GM19397 (cell line): ENCODE measurements around the gene OGT.
"Not testable (repeated sequence)": the region's sequence is repeated elsewhere in the genome, so short reads cannot be mapped to it uniquely, and the experiment has no call there.

ENCODE experiments used
- ATAC-seq: cut with Tn5 transposase; IDR thresholded peaks from one replicate; pipeline ENCODE4 v1.9.1; 2021; ENCODE audit warnings: mild to moderate bottlenecking, moderate library complexity; ENCODE audit not compliant: unreplicated experiment

OGT gene

DNA sequence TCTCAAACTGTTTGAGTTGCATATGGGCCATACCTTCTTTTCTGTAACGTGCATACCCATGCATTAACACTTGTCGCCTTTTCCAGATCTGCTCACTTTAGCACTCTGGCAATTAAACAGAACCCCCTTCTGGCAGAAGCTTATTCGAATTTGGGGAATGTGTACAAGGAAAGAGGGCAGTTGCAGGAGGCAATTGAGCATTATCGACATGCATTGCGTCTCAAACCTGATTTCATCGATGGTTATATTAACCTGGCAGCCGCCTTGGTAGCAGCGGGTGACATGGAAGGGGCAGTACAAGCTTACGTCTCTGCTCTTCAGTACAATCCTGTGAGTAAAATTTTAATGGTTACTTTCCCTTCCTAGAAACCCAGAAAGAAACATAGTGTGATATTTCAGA lies 4.8 kb downstream of the OGT start:
- ATAC-seq, result no peak

- peak; percentile 20 for ATAC-seq
Measured at GRCh38 chrX:71540801-71541200, 7.9 kb downstream of the OGT start.

DNA sequence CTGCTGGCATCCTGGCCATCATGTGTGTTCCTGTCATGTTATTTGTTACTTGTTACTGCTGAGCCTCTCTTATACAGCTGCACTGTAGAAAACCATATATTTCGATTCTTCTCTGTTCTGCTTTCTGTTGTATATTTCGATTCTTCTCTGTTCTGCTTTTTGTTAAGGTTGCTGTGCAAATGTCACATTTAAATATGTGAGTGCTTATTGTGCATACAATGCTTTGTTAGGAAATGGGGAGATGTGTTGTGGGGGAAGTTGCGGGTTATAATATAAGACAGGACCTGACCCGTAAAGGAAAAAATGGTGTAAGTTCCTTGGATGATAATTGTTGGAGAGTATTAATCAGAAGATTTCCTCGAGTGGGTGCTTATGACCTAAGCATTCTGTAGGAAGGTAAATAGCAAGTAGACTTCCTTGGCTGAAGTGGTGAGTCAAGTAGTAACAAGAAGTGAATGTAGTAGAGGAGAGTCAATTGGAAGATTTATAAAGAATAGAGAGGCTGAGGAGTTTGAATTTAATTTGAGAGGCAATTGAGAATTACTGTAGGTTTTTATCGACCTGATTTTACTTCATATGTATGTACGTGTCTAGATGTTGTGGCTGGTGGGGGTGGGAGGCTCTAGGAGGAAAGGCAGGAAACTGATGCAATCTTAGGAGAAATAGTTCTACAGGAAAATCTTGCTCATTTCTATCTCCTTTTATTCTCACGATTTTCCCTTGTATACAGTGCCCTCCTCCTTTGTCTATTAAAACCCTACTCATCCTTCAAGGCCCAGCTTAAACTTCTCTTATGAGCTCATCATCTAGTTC lies 8.5 kb downstream of the OGT start:
- ATAC-seq, result peak; percentile 75

DNA sequence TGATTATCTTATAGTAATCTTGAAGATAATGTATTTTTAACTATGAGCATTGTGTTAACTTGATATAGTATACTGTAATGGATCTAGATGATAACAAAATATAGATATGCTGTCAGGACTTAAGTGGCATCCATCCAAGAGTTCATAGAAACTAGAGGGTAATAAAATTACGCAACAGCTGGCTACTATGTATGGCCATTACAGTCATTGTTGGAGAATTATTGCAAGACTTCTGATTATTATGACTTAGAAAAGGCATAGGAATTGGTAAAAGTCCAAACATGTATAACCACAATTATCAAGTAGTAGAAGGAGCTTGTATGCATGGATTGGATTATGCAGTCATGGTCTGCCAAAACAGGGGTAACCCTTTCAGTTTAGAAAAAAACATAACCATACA lies 9.5 kb downstream of the OGT start:
- ATAC-seq, result no peak

DNA sequence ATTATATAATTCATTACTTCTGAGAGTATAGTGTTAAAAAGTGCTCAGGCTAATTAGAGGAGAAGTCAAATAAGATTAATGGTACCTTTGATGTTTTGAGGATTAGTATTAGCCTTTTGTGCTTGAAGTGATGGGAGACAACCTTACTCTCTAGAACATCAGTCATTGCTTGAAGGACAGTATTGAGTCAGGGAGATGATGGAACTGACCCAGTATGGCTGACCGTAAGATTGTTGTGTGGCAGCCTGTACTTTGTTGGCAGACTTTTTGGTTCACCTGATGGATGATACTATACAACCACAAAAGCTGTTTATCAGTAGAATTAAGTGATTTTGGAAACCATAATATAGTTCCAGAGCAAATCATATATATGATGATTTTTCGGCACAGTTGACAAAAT lies 9.9 kb downstream of the OGT start:
- no peak for ATAC-seq

GRCh38 chrX:71543316-71543715 lies 10.4 kb downstream of the OGT start:
- ATAC-seq, result no peak

GRCh38 chrX:71545364-71545763 lies 12.5 kb downstream of the OGT start:
- no peak for ATAC-seq

- no peak for ATAC-seq
Measured at GRCh38 chrX:71546879-71547278, 14.0 kb downstream of the OGT start.

GRCh38 chrX:71547339-71547738 lies 14.4 kb downstream of the OGT start:
- ATAC-seq, result no peak

DNA sequence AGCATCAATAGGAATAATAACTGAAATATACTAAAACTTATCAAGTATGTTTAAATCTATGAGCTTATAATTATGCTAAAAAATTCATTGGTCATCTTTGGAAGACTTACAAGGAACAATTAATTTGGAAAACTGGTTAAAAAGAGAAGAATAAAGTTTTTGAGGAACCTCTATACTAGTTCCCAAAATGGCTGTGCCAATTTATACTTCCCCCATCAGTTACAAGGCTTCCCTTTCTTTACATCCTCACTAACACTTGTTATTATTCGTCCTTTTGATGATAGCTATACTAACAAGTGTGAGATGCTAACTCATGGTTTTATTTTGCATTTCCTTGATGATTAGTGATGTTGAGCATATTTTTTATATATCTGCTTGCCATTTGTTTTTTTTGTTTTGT lies 17.1 kb downstream of the OGT start:
- no peak for ATAC-seq

GRCh38 chrX:71550578-71550977 lies 17.7 kb downstream of the OGT start:
- ATAC-seq, result no peak

GRCh38 chrX:71556036-71556435 lies 23.1 kb downstream of the OGT start:
- ATAC-seq, result no peak

DNA sequence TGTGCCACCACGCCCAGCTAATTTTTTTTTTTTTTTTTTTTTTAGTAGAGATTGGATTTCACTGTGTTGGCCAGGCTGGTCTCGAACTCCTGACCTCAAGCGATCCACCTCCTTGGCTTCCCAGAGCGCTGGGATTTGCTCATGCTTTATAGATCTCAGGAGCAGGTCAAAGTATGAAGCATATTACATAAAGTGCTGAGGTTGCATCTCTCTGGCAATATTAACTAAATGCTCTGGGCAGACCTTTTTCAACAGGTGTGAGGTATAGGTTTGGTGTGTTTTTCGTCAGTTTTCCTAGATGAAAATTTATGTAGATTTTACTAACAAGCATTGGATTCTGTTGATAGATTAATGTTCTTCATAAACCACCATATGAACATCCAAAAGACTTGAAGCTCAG lies 26.0 kb downstream of the OGT start:
- no peak for ATAC-seq

DNA sequence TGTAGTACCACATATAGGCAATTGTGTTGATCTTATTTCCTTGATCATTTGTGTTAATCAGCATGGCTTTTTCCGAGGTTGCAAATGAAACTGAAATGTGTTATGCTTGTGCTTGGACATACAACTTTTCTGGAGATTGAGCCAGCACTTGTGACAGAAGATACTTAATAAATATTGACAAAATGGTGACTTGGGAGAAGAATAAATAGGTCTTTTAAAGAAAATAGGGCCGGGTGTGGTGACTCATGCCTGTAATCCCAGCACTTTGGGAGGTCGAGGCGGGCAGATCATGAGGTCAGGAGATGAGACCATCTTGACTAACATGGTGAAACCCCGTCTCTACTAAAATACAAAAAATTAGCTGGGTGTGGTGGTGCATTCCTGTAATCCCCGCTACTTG lies 26.9 kb downstream of the OGT start:
- ATAC-seq, result not testable (repeated sequence)

DNA sequence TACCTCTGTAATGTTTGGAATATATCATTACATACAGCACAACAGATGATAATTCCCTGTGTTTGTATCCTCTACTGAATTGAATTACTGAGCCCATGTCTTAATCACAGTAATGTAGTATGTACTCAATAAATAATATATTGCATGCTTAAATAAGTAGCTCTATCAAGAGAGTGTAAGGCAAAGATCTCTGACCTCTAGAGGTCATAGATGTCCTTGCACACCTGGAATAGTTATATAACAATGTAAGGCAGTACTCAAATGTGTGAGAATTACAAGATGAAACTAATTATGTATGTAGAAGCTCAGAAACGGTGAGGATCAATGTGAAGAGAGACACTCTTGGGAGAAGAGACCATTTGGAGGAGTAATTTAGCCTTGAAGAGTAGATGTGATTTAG lies 31.0 kb downstream of the OGT start:
- no peak for ATAC-seq

DNA sequence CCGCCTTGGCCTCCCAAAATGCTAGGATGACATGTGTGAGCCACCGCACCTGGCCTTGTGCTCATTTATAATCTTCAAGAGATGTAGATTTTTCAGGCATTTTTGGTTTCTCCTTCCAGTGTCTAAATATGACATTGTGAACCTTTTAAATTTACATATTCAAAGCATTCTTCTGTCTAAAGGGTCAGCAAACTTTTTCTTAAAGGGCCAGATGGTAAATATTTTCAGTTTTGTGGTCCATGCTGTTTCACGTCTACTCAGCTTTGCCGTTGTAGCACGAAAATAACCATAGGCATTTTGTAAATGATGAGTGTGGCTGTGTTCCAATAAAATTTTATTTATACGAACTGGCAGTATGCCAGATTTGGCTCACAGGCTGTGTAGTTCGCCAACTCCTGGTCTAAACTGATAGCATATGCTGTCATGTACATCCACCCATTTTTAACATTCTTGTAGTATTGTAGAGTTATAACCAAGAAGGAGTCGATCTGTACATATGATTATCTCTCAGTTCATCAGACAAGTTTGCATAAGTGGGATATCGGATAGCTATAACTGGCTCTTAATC lies 32.7 kb downstream of the OGT start:
- no peak for ATAC-seq

- ATAC-seq, result not testable (repeated sequence)
Measured at GRCh38 chrX:71571390-71571789, 38.5 kb downstream of the OGT start.

DNA sequence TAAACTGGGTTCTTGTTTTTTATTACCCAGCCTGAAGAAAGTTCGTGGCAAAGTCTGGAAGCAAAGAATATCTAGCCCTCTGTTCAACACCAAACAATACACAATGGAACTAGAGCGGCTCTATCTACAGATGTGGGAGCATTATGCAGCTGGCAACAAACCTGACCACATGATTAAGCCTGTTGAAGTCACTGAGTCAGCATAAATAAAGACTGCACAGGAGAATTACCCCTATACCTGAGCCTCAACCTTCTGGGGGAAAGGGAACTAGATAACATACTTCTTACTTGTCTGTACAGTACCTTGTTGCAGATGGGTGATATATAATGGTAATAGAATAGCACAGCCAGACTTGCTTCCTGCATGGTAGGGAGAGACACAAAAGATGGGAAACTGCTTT lies 40.7 kb downstream of the OGT start:
- no peak for ATAC-seq

DNA sequence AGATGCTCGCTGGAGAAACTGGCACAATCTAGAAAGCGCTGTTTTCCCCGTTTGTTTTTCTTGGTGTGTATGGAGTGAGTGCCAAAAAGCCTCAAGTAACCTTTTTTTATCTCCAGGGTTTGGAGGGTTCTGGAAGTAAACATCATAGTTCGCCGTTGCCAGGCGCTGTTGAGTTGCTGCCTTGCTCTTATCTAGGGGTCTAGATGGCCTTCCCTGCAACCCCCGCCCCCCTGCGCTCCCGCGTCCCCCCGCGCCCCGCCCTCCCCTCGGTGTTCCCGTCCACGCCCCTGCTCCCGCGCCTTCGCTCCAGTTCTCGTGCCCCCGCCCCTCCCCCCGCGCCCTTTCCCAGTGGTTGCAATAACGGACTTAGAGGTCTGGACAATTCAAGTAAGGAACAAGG lies 44.8 kb downstream of the OGT start:
- no peak for ATAC-seq

GRCh38 chrX:71578253-71579135 lies 45.6 kb downstream of the OGT start, which contains the start of gene GCNA:
GCNA (plus strand) TSS chrX:71578437; CDS start chrX:71580822, 2,385 bp downstream.
- no peak for ATAC-seq

DNA sequence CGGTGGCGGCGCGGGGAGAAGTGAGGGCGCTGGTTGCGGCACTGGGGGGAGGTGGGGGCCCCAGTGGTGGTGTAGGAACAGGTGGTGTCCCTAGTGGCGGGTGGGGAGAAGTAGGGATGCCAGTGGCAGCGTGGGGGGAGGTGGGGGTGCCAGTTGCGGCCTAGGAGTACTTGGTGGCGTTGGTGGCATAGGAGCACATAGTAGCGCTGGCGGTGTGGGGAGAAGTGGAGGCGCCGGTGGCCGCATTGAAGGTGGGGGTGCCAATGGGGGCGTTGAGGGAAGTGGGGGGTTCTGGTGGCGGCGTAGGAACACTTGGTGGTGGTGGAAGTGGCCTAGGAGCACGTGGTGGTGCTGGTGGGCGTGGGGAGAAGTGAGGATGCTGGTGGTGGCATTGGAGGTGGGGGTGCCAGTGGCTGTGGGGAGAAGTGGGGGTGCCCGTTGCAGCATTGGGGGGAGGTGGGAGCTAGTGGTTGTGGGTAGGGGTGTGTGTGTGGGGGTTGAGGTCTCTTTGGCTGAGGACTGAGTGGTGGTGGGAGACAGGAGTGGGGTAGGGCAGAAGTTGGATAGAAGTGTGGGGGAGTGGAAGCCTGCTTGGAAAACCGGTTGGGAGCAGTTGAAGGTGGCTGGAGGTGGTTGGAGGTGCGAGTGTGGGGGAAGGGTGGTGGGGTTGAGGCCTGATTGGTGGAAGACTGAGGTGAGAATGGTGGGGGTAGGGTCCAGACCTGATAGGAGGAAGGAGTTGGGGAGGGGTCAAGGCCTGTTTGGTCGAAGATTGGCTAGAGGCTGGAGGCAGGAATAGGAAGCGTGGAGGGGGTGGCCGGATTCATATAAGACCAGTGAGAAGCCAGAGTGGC lies 46.5 kb downstream of the OGT start:
- ATAC-seq, result no peak
